A549 treated with ZK216348 at 1 μM for 4 hours (cell line): ENCODE measurements around the gene STK25. TPM values are rescaled to one million over a fixed set of nuclear protein-coding genes. Genes with fewer than 3 reads are reported as not detected.

Experiments
- total RNA-seq: library from RNA; stranded (reverse); fragments of 200-300 nt; extraction: Qiagen RNA extraction; gene quantifications from 5 replicates; pipeline ENCODE4 v1.2.3, GENCODE V29; 2022; ENCODE audit warnings: low read depth

STK25 gene
- total RNA-seq = 76.7 to 130 TPM (median 120 TPM) in 5 replicates

DNA sequence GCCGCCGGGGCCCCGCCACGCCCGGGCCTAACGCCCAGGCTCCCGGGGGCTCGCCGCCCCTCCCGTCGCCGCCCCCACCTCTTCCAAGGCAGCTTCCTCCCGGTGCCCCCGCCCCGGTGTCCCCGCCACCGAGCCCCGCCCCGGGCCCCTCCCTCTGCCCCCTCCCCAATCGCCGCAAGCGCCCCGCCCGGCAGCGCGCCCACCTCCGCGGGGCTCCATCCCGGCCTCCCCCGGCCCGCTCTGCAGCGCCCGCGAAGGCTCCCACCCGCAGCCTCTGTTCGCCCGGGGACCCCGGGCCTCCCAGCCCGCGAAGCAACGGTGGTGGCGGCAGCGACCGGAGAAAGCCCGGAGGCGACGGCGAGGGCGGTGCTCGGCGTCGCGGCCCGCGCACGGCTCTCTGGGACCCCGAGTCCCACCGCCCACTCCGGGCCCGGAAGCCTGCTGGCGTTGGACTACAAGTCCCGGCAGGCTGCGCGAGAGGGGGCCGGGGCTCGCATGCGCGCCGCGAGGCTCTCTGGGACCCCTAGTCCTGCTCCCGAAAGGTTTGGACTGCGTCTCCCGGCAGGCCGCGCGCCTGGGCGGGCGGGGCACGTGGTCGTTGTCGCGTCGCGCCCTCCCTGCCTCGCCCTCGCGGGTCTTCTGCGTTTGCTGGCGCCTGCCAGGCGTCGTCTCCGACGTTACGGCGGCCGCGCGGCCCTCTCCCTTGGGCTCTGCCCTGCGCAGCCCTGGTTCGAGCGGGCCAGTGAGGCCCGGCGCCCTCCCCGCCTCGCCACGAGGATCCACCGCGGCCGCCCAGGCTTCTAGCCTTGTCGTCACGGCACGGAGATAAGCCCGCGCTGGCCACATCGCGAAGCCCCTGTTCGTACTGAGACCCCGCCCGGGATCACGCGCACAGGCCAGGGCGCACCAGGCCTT is at the start of gene STK25:
Gene STK25, minus strand, starts transcription at position 345 of the 915 bp plus-strand sequence. CDS start 549 bp downstream, outside the sequence.

Other genes starting within 250 kb of the STK25 start
- 265 to 299 TPM (median 267 TPM) in 5 replicates for gene HDLBP, start 192.9 kb downstream of the STK25 start, total RNA-seq
- gene SEPTIN2, start 192.7 kb downstream of the STK25 start, total RNA-seq = 212 to 286 TPM (median 265 TPM) in 5 replicates
- 15.1 to 30.1 TPM (median 27.0 TPM) in 5 replicates for gene FARP2, start 152.3 kb downstream of the STK25 start, total RNA-seq
- 20.2 to 39.7 TPM (median 33.8 TPM) in 5 replicates for gene BOK, start 50.2 kb upstream of the STK25 start, total RNA-seq
- 57.1 to 84.6 TPM (median 79.5 TPM) in 5 replicates for gene THAP4, start 128.6 kb upstream of the STK25 start, total RNA-seq
- gene ATG4B, start 129.1 kb upstream of the STK25 start, total RNA-seq = 49.0 to 63.7 TPM (median 51.3 TPM) in 5 replicates
- 99.7 to 147 TPM (median 131 TPM) in 5 replicates for gene DTYMK, start 178.2 kb upstream of the STK25 start, total RNA-seq
- 22.2 to 24.1 TPM (median 23.2 TPM) in 5 replicates for gene ING5, start 193.5 kb upstream of the STK25 start, total RNA-seq
- 4.0 to 13.0 TPM (median 10.3 TPM) in 5 replicates for gene D2HGDH, start 226.0 kb upstream of the STK25 start, total RNA-seq